ENCODE measurements around the gene DDX1. TPM values are rescaled to one million over a fixed set of nuclear protein-coding genes. Genes with fewer than 3 reads are reported as not detected.

DDX1 gene
- total and polyA plus RNA-seq, 9 of the 15 experiments (the other 6 are each of a cell fraction or from before 2014, with no cell fraction given), result 116 to 277 (median 232) TPM

DNA sequence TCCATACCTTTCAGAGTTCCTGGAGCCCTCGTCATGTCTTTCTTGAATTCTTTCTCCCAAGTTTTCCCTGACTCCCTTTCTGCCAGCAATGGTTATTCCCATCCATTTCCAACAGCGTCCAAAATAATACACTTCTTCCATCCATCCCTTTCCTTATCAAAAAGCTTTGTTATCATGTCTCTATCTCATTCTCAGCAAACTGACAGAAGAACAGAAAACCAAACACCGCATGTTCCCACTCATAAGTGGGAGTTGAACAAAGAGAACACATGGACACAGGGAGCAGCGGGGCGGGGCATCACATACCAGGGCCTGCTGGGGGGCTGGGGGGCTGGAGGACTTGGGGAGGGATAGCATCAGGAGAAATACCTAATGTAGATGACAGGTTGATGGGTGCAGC lies 86.7 kb downstream of the DDX1 start (continued):
- TF ChIP-seq, protein P1, sequence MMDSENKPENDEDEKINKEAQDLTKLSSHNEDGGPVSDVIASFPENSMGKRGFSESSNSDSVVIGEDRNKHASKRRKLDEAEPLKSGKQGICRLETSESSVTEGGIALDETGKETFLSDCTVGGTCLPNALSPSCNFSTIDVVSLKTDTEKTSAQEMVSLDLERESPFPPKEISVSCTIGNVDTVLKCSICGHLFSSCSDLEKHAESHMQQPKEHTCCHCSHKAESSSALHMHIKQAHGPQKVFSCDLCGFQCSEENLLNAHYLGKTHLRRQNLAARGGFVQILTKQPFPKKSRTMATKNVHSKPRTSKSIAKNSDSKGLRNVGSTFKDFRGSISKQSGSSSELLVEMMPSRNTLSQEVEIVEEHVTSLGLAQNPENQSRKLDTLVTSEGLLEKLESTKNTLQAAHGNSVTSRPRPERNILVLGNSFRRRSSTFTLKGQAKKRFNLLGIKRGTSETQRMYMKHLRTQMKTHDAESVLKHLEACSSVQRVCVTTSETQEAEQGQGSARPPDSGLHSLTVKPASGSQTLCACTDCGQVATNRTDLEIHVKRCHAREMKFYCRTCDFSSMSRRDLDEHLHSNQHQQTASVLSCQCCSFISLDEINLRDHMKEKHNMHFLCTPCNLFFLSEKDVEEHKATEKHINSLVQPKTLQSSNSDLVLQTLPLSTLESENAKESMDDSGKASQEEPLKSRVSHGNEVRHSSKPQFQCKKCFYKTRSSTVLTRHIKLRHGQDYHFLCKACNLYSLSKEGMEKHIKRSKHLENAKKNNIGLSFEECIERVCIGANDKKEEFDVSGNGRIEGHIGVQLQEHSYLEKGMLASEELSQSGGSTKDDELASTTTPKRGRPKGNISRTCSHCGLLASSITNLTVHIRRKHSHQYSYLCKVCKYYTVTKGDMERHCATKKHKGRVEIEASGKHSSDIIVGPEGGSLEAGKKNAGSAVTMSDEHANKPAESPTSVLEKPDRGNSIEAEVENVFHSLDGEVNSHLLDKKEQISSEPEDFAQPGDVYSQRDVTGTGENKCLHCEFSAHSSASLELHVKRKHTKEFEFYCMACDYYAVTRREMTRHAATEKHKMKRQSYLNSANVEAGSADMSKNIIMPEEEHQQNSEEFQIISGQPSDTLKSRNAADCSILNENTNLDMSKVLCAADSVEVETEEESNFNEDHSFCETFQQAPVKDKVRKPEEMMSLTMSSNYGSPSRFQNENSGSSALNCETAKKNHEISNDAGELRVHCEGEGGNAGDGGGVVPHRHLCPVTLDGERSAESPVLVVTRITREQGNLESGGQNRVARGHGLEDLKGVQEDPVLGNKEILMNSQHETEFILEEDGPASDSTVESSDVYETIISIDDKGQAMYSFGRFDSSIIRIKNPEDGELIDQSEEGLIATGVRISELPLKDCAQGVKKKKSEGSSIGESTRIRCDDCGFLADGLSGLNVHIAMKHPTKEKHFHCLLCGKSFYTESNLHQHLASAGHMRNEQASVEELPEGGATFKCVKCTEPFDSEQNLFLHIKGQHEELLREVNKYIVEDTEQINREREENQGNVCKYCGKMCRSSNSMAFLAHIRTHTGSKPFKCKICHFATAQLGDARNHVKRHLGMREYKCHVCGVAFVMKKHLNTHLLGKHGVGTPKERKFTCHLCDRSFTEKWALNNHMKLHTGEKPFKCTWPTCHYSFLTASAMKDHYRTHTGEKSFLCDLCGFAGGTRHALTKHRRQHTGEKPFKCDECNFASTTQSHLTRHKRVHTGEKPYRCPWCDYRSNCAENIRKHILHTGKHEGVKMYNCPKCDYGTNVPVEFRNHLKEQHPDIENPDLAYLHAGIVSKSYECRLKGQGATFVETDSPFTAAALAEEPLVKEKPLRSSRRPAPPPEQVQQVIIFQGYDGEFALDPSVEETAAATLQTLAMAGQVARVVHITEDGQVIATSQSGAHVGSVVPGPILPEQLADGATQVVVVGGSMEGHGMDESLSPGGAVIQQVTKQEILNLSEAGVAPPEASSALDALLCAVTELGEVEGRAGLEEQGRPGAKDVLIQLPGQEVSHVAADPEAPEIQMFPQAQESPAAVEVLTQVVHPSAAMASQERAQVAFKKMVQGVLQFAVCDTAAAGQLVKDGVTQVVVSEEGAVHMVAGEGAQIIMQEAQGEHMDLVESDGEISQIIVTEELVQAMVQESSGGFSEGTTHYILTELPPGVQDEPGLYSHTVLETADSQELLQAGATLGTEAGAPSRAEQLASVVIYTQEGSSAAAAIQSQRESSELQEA (IDR thresholded peaks at IDR 0.05; ENCODE audit: low read depth), result no peak
- TF ChIP-seq SIN3B (IDR thresholded peaks at IDR 0.05; ENCODE audit: low read depth) (no peak), ZNF584 (CRISPR knock-in tag; IDR thresholded peaks at IDR 0.05; ENCODE audit: low read depth) (no peak), SREBF2 (CRISPR knock-in tag; IDR thresholded peaks at IDR 0.05) (no peak), REST (IDR thresholded peaks at IDR 0.05; ENCODE audit: borderline replicate concordance) (no peak), REST (CRISPR knock-in tag; IDR thresholded peaks at IDR 0.05; ENCODE audit: low read depth) (no peak)

All from K562 (cell line).